ENCODE results near the gene EPHB3.

DNA sequence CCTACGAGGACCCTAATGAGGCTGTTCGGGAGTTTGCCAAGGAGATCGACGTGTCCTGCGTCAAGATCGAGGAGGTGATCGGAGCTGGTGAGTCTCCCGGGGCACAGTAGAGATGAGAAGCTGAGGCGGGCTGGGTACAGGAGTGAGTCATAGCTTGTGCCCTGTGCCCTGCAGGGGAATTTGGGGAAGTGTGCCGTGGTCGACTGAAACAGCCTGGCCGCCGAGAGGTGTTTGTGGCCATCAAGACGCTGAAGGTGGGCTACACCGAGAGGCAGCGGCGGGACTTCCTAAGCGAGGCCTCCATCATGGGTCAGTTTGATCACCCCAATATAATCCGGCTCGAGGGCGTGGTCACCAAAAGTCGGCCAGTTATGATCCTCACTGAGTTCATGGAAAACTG, 17.9 kb downstream of the EPHB3 start:
- TF ChIP-seq CHD2 (IDR thresholded peaks at IDR 0.05; ENCODE audit: borderline replicate concordance, low read depth, low read length) (no peak), NKRF (conservative IDR thresholded peaks at IDR 0.05) (no peak), SRF (IDR thresholded peaks at IDR 0.05; ENCODE audit: low read depth in 2 of 2, low read length in 2 of 2) (no peak), NFYB (IDR thresholded peaks at IDR 0.05; ENCODE audit: insufficient read depth, low read depth, low read length) (no peak), HCFC1 (IDR thresholded peaks at IDR 0.05; ENCODE audit: low read length) (no peak), NRF1 (conservative IDR thresholded peaks at IDR 0.05; ENCODE audit: low read depth, low read length) (no peak), EP300 (IDR thresholded peaks at IDR 0.05; ENCODE audit: borderline replicate concordance in 1 of 2, control insufficient read depth in 1 of 2, low read depth in 2 of 2, low read length in 2 of 2) (no peak), CTCF (IDR thresholded peaks at IDR 0.05 in 2 of 3, conservative IDR thresholded peaks at IDR 0.05 in 1 of 3; ENCODE audit: control insufficient read depth in 2 of 3, extremely low read depth in 1 of 3, insufficient read depth in 1 of 3, low read depth in 3 of 3, low read length in 3 of 3) (no peak)

All from GM12878 (cell line).